WTC11 (cell line): ENCODE measurements around the gene METTL1.

ENCODE experiments used
- MAX ChIP-seq: sonication (generic); formaldehyde crosslinking; IDR thresholded peaks from 2 replicates; pipeline ENCODE4 v1.8.0; 2022; ENCODE audit warnings: mild to moderate bottlenecking, missing genetic modification reagents
- NFYB ChIP-seq: sonication (generic); formaldehyde crosslinking; conservative IDR thresholded peaks from 2 replicates; pipeline ENCODE4 v1.8.0; 2022; ENCODE audit warnings: low read depth, missing genetic modification reagents
- RELA ChIP-seq: sonication (generic); formaldehyde crosslinking; IDR thresholded peaks from 2 replicates; pipeline ENCODE4 v1.8.1; 2022; ENCODE audit warnings: missing genetic modification reagents, mild to moderate bottlenecking, borderline replicate concordance
- TCF7 ChIP-seq: sonication (generic); formaldehyde crosslinking; IDR thresholded peaks from 2 replicates; pipeline ENCODE4 v1.8.0; 2022; ENCODE audit warnings: mild to moderate bottlenecking, low read depth, missing genetic modification reagents, moderate library complexity
- ZNF317 ChIP-seq: sonication (generic); formaldehyde crosslinking; IDR thresholded peaks from 2 replicates; pipeline ENCODE4 v1.8.1; 2023; ENCODE audit warnings: low read depth, mild to moderate bottlenecking, moderate library complexity, missing genetic modification reagents, borderline replicate concordance
- TF ChIP-seq, protein P1 (sequence below): fragments of 200-600 bp; IDR thresholded peaks from 2 replicates; pipeline ENCODE4 v1.8.0; 2022; ENCODE audit warnings: antibody characterized with exemption
- TF ChIP-seq, protein P2 (sequence below): sonication (generic); formaldehyde crosslinking; IDR thresholded peaks from 2 replicates; pipeline ENCODE4 v1.8.1; 2023; ENCODE audit warnings: mild to moderate bottlenecking, missing genetic modification reagents, moderate library complexity

DNA sequence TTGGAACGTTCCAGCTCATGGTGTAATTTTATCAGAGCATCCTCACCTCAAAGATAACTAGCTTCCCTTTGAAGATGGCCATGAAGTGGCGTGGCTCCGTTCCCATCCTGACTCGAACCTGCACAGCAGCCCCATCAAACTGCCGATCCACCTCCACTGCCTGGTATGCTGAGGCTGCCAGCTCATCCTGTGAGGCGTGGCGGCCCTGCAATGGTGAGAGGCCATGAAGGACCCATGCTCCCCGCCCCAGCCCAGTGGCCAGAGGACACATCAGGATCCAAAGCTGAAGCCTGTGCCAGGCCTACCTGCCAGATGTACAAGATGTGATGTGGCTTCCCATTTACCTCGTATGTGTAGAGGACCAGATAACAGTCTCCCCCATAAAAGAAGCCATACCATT is 35.4 kb upstream of the METTL1 start:
- TF ChIP-seq, protein P1, sequence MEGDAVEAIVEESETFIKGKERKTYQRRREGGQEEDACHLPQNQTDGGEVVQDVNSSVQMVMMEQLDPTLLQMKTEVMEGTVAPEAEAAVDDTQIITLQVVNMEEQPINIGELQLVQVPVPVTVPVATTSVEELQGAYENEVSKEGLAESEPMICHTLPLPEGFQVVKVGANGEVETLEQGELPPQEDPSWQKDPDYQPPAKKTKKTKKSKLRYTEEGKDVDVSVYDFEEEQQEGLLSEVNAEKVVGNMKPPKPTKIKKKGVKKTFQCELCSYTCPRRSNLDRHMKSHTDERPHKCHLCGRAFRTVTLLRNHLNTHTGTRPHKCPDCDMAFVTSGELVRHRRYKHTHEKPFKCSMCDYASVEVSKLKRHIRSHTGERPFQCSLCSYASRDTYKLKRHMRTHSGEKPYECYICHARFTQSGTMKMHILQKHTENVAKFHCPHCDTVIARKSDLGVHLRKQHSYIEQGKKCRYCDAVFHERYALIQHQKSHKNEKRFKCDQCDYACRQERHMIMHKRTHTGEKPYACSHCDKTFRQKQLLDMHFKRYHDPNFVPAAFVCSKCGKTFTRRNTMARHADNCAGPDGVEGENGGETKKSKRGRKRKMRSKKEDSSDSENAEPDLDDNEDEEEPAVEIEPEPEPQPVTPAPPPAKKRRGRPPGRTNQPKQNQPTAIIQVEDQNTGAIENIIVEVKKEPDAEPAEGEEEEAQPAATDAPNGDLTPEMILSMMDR = no peak
- TF ChIP-seq ZNF317 (CRISPR knock-in tag) (no peak), MAX (CRISPR knock-in tag) (no peak), RELA (CRISPR knock-in tag) (no peak), NFYB (CRISPR knock-in tag) (no peak), TCF7 (CRISPR knock-in tag) (no peak)
- TF ChIP-seq, protein P2, sequence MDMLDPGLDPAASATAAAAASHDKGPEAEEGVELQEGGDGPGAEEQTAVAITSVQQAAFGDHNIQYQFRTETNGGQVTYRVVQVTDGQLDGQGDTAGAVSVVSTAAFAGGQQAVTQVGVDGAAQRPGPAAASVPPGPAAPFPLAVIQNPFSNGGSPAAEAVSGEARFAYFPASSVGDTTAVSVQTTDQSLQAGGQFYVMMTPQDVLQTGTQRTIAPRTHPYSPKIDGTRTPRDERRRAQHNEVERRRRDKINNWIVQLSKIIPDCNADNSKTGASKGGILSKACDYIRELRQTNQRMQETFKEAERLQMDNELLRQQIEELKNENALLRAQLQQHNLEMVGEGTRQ (CRISPR knock-in tag) = no peak
